Sigmoid colon (tissue), 4 donors: ENCODE results near the gene LPAR1.

ENCODE experiments used
- CTCF ChIP-seq, 4 experiments: fragments of 450-650 bp in 3 of 4; fragments of 200-600 bp in 1 of 4; IDR thresholded peaks; one replicate each; pipeline ENCODE4 v1.5.1; 2016 to 2019; ENCODE audit warnings: antibody characterized with exemption in 4 of 4, mild to moderate bottlenecking in 3 of 4, moderate library complexity in 2 of 4
- EP300 ChIP-seq, 4 donors: sonication (generic); formaldehyde crosslinking; IDR thresholded peaks; one replicate each; pipeline ENCODE4 v1.6.1; 2017; ENCODE audit warnings: antibody characterized with exemption in 4 of 4

- TF ChIP-seq CTCF (IDR thresholded peaks at IDR 0.05) (no peak), EP300 (IDR thresholded peaks at IDR 0.05) (no peak)
Measured at GRCh38 chr9:110846215-110846614, 192.1 kb downstream of the LPAR1 start.
